HL-60 (cell line): ENCODE data around the gene LRMDA.

Source experiments
- POLR2AphosphoS5 ChIP-seq: IDR thresholded peaks from 2 replicates; pipeline ENCODE4 v1.6.1; 2012; ENCODE audit warnings: low read depth
- TF ChIP-seq, protein P1 (sequence below): IDR thresholded peaks from one replicate; pipeline ENCODE4 v1.5.1; 2011; ENCODE audit warnings: low read length, control low read depth, inconsistent platforms; ENCODE audit not compliant: insufficient read depth

DNA sequence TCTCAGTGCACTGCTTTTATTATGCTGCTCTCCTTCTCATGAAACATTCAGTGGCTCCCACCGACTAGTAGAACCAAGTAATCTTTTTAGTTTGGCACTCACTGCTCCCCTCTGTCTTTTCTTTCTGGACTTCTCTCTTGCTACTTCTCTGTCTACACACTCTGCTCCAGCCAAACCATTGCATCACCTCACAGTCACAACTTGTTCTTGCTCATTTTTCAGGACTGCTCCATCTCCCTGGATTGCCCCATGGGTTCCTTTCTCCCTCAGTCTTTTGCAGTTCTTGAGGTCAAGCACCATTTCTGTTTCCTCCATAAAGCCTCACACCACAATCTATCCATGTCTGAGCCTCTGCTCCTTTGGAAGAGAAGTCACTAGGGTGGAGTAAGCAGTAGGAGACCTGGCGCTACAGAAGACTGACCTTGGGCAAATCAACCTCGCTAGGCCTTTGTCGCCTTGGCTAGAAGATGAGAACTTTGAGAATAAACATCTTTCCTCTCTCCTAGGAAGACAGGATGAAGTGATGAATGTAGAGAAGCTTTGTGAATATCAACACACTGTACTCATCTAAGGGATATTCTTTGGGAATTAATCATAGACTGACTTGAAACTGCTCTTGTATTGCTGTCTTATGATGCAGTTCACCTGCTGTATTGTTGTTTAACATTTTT lies 186.2 kb downstream of the LRMDA start:
- TF ChIP-seq, protein P1, sequence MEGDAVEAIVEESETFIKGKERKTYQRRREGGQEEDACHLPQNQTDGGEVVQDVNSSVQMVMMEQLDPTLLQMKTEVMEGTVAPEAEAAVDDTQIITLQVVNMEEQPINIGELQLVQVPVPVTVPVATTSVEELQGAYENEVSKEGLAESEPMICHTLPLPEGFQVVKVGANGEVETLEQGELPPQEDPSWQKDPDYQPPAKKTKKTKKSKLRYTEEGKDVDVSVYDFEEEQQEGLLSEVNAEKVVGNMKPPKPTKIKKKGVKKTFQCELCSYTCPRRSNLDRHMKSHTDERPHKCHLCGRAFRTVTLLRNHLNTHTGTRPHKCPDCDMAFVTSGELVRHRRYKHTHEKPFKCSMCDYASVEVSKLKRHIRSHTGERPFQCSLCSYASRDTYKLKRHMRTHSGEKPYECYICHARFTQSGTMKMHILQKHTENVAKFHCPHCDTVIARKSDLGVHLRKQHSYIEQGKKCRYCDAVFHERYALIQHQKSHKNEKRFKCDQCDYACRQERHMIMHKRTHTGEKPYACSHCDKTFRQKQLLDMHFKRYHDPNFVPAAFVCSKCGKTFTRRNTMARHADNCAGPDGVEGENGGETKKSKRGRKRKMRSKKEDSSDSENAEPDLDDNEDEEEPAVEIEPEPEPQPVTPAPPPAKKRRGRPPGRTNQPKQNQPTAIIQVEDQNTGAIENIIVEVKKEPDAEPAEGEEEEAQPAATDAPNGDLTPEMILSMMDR = no peak
- no peak for TF ChIP-seq POLR2AphosphoS5
